GM10266 (cell line): ENCODE measurements around the gene GATD1.

Source experiments
- DNase-seq: peaks from one replicate; pipeline ENCODE4 v3.0.0; 2012; ENCODE audit errors: extremely low spot score
- CTCF ChIP-seq: IDR thresholded peaks from 2 replicates; pipeline ENCODE4 v1.5.1; 2012; ENCODE audit warnings: mild to moderate bottlenecking, low read depth; ENCODE audit not compliant: control insufficient read depth, insufficient read depth; ENCODE audit errors: missing control alignments

The GATD1 gene

GRCh38 chr11:773425-773824 lies 3.9 kb downstream of the GATD1 start:
- TF ChIP-seq CTCF, result no peak
- DNase-seq, result no peak

- no peak for DNase-seq
- no peak for TF ChIP-seq CTCF
Observed at GRCh38 chr11:772429-773390, 4.6 kb downstream of the GATD1 start.

GRCh38 chr11:771617-772204 lies 5.6 kb downstream of the GATD1 start:
- no peak for TF ChIP-seq CTCF
- no peak for DNase-seq

- TF ChIP-seq CTCF, result no peak
Observed at GRCh38 chr11:770642-771616, 6.4 kb downstream of the GATD1 start.

GRCh38 chr11:769887-770641 lies 7.2 kb downstream of the GATD1 start:
- DNase-seq, result no peak
- no peak for TF ChIP-seq CTCF

More at GRCh38 chr11:770642-771616, 6.4 kb downstream of the GATD1 start:
- no peak for DNase-seq

- TF ChIP-seq CTCF, result no peak
- DNase-seq, result no peak
Observed at GRCh38 chr11:767238-767637, 10.0 kb downstream of the GATD1 start.
